ENCODE data around the gene EHBP1. TPM values are rescaled to one million over a fixed set of nuclear protein-coding genes. Genes with fewer than 3 reads are reported as not detected.

EHBP1 gene
- total and polyA plus RNA-seq, 2 experiments from 2014 or later: 27.2 to 47.9 TPM

GRCh38 chr2:62732262-62732777 is 26.8 kb downstream of the EHBP1 start:
- no peaks in the 10 kb centered on the region for H3K9me2 ChIP-seq (ENCODE audit: insufficient read depth)

More at GRCh38 chr2:62732262-62732777, 26.8 kb downstream of the EHBP1 start:
- TF ChIP-seq ZNF462 (CRISPR knock-in tag; IDR thresholded peaks at IDR 0.05) (no peak), EZH2 (IDR thresholded peaks at IDR 0.05; ENCODE audit: low read depth, unreplicated experiment) (no peak), EZH2phosphoT487 (IDR thresholded peaks at IDR 0.05; ENCODE audit: unreplicated experiment) (no peak), CTCF (conservative IDR thresholded peaks at IDR 0.05; ENCODE audit: low read depth in 2 of 2) (no peak), REST (IDR thresholded peaks at IDR 0.05; ENCODE audit: unreplicated experiment) (no peak), STAT1 (IDR thresholded peaks at IDR 0.05; ENCODE audit: unreplicated experiment) (no peak), CREB1 (CRISPR knock-in tag; IDR thresholded peaks at IDR 0.05; ENCODE audit: low read depth) (no peak)
- no peak for DNase-seq (ENCODE audit: low spot score)
- H3K9me3 Mint-ChIP-seq: peaks cover 30% of the 10 kb centered on the region
- H4K20me1 ChIP-seq (replicated peaks; ENCODE audit: insufficient read depth): peaks cover 5% of the 10 kb centered on the region; the same call in 1 of the 2 replicates
- peaks cover 28% of the 10 kb centered on the region for H3K4me1 Mint-ChIP-seq
- no peak overlapping the region for H3K4me3 ChIP-seq
- H3K4me3 Mint-ChIP-seq: no peak overlapping the region
- H3K36me3 Mint-ChIP-seq (ENCODE audit: low read depth): peaks cover 29% of the 10 kb centered on the region
- H3K27ac ChIP-seq (ENCODE audit: low read depth): no peak overlapping the region
- H3K4me1 ChIP-seq (ENCODE audit: insufficient read depth): peaks cover 37% of the 10 kb centered on the region
- H2AFZ ChIP-seq: no peak overlapping the region
- no peaks in the 10 kb centered on the region for H3F3A ChIP-seq (replicated peaks; ENCODE audit: low read depth)
- H3K36me3 ChIP-seq (ENCODE audit: insufficient read depth): peaks cover 3% of the 10 kb centered on the region; the same call in 1 of the 2 replicates
- ATAC-seq: no peak
- H3K27me3 Mint-ChIP-seq (ENCODE audit: insufficient read depth, low read depth, poor library complexity): no peaks in the 10 kb centered on the region
- peaks cover 90% of the 10 kb centered on the region for H3K79me2 ChIP-seq (replicated peaks; ENCODE audit: insufficient read depth)
- no peak overlapping the region for H3K27ac Mint-ChIP-seq
- H3K4me2 ChIP-seq: no peak overlapping the region
- no peaks in the 10 kb centered on the region for H3K27me3 ChIP-seq (ENCODE audit: insufficient read depth)

Data from GM23338 (cell line).